ENCODE data around the gene PLA1A.
A peak's percentile ranks its signal among the peaks of the same experiment; 100 is the strongest.
"Not testable (repeated sequence)": the region's sequence is repeated elsewhere in the genome, so short reads cannot be mapped to it uniquely, and the experiment has no call there.

PLA1A gene

DNA sequence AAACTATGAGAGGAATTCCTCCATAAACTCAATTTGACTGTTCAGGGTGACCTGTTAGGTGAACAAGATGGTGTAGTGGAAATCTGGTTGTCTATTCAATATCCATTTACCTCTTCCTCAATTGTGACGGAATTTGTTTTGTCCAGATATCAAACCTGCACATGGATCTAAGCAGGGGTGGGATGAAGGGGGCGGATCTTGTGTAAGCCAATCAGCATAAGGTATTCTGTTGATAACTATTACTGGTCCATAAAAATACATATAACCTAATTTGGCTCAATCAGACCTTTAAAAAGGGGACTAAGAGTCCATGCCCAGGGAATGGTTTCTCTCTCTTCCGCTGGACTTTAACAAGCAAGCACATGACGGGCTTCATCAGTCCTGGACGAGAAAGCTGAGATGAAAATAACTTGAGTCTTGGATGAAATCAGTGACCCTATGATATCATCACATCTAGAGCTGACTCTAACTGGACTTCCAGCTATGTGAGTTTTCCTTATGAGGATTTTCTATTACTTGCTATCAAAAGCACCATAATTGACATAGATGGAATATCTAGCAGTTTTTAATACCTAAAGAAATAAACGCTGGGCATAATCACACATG lies 68.4 kb downstream of the PLA1A start:
- no peak for DNase-seq

DNA sequence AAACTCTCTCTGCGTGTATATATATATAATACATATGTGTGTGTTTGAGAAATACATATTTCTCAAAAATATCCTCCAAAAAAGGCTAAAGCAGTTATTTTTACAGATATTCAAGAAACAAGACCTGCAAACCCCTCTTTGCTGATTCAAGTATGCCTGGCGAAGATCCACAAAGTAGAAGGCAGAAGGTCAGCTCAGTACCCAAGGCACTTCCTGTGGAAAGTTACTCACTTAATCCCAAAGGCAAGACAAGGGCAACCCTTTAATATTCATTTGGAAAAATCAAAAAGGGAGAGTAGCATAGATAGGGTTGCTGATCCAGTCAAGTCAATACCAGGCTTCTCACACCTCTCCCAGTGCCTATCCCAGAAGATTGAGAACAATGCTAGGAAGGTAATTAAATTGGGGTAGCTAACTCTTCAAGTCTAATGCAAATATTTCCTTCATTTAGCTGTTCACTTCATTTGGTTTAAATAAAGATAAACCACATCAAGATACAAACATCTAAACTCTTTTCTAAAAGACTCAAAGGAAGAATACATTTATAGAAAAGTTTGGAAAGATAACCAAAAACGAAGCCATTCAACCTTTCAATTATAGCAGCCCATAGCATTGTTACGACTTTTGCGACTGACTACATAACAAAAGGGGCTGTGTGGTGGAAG lies 72.4 kb downstream of the PLA1A start:
- DNase-seq, result no peak

DNA sequence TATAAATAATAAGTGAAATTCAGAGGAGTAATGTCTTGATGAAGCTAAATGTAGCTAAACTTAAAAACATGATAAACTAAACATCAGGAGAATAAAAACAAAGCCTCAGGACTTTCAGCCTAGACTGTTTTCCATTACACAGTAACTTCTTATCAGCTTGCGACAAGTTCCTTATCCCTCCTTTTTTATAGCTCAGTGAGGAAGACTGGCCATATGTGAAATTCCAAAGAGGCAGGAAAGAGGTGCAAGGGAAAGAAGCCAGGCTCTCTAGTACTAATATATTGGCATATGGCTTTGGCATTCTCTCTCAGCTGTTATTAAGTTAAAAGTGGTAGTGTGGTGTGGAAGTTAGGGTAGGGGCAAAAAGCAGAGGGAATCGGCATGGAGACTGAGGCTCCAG lies 75.1 kb downstream of the PLA1A start:
- no peak for DNase-seq

DNA sequence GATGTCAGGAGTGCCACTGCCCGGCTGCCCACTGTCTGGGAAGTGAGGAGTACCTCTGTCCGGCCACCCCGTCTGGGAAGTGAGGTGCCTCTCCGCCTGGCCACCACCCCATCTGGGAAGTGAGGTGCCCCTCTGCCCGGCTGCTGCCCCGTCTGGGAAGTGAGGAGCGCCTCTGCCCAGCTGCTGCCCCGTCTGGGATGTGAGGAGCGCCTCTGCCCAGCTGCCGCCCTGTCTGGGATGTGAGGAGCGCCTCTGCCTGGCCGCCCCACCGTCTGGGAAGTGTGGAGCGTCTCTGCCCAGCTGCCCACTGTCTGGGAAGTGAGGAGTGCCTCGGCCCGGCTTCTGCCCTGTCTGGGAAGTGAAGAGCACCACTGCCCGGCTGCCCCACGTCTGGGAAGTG lies 76.2 kb downstream of the PLA1A start:
- DNase-seq, result no peak

DNA sequence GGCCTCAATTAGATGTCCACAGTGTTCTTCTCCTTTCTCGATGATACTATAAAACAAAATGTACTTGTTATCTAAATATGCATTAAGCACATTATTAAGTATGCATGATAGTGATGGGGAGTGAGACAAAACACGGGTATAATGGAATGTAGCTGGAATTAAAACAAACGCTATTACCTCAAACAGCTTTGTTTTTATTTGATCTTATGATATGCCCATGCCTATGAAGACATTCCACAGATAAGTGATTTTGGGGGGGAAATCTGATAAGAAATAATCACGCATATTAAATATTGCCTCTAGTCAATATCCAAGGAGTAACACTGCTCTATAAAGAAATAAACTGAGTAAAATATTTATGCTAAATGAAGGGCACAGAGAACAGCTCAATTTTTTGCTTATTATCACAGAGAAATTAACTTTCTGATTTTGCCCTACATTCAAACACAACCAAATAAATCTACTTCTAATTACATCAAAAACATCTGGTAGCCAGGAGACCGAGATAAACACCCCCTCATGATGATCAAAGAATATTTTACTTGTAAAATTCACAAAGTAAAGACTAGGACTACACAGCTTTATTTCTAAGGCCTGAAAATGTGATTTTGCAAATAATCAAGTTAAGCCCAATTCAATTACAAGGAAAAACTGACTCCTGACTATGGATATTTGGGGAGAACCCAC lies 77.6 kb downstream of the PLA1A start:
- DNase-seq, result no peak

DNA sequence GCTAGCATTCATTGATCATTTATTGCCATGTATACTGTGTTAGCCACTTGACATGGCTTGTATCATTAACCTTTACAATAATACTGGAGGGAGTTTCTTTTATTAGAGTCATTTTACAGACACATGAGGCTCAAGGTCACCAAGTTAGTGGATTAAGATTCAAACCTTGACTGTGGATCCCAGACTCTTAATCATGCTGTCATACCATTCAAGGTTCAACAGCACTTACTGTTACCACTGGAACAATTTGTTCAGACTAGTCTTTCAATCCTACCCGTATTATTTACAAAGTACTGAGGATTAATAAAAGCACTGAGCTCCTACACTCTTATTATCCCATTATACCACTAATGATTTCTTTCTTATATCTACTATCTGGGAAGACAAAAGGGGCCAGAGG lies 78.3 kb downstream of the PLA1A start:
- no peak for DNase-seq

DNA sequence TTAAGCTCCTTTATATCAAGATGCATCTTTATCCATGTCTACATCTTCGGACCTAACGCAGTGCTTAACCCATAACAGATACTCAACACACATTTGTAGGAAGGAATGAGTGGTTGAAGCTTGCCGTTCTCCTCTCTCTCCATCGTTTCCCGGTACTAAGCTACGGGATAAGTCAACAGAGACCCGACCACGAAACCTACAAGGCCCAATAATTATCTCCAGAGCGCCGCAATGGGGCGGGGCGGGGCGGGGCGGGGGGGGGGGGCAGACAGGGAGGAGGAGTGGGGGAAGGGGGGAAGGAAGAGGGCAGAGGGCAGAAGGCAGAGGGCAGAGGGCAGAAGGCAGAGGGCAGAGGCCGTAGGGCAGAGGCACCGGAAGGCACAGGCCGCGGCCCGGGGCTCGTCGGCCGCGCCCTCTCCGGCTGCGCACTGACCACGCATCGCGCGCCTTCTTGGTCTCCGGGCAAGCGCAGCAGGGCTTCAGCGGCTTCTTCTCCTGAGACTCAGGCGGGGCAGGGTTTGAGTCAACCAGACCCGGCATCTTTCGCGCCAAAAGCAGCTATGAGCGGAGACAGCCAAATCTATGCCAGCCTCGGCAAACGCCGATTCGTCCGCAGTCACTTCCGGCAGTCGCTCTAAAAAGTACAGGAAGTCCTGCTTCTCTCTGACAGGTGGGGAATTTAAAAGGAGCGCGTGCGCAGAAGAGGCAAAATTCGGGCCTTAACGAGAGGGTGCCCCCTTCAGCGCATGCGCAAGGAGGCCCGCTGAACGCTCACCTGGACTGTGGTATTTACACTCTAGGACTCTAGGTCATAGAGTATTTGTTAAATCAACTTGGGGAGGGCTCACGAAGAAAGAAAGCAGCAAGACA lies 79.3 kb downstream of the PLA1A start, which contains the start of gene COX17:
TSS of gene COX17 (minus strand) at position 636 of the 870 bp plus-strand sequence. CDS start at position 540, 96 bp downstream.
- DNase-seq, result peak; percentile 99

DNA sequence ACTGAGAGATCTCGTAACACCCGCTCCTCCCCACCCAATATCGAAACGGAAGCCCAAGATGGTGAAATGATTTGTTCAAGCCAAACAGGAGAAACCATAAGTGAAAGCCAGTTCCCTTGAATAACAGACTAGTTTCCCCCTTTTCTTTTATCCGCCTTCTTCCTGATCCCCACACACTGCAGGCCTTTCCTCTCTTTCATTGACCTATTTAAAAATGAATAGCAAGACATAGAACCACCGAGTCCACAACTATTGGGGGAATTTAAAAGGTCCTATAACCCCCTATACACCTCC lies 79.9 kb downstream of the PLA1A start:
- DNase-seq, result no peak

DNA sequence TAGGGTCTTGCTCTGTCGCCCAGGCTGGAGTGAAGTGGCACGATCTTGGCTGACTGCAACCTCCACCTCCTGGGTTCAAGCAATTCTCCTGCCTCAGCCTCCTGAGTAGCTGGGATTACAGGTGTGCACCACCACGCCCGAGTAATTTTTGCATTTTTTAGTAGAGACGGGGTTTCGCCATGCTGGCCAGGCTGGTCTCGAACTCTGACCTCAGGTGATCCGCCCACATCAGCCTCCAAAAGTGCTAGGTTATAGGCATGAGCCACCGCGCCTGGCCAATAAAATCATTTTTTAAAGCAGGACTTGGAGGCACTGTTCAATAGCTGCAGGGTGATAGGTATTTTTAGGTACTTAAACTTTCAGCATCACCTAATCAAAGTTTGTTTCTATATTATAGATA lies 80.5 kb downstream of the PLA1A start:
- not testable (repeated sequence) for DNase-seq

All from NCI-H524 (cell line).